Dermis blood vessel endothelial cell (primary cell): ENCODE data around the gene SUMO4. TPM values are rescaled to one million over a fixed set of nuclear protein-coding genes. Genes with fewer than 3 reads are reported as not detected.

Source experiments
- DNase-seq: peaks from one replicate; pipeline ENCODE4 v3.0.0; 2010
- total RNA-seq: library from RNA; depleted of rRNA; stranded (reverse); fragments of >200 nt; gene quantifications from 2 replicates; pipeline ENCODE4 v1.2.3, GENCODE V29; 2014

Gene SUMO4
- total RNA-seq, 1 donor from 2014 or later: 1.0 TPM

- no peak for DNase-seq
Observed at GRCh38 chr6:149392093-149392492, 8.0 kb upstream of the SUMO4 start.

- DNase-seq: no peak
Observed at GRCh38 chr6:149392535-149392934, 7.5 kb upstream of the SUMO4 start.

- DNase-seq: no peak
Observed at GRCh38 chr6:149393002-149393679, 6.9 kb upstream of the SUMO4 start.

GRCh38 chr6:149395185-149395584 is 4.9 kb upstream of the SUMO4 start:
- DNase-seq: no peak

GRCh38 chr6:149397384-149397783 is 2.7 kb upstream of the SUMO4 start:
- no peak for DNase-seq

GRCh38 chr6:149403534-149403933 is 3.5 kb downstream of the SUMO4 start:
- DNase-seq: no peak

- no peak for DNase-seq
Observed at GRCh38 chr6:149405823-149406765, 6.0 kb downstream of the SUMO4 start.

- DNase-seq: no peak
Observed at GRCh38 chr6:149409617-149410016, 9.6 kb downstream of the SUMO4 start.

GRCh38 chr6:149410557-149410956 is 10.5 kb downstream of the SUMO4 start:
- no peak for DNase-seq

GRCh38 chr6:149414009-149414408 is 13.9 kb downstream of the SUMO4 start:
- DNase-seq: no peak

- no peak for DNase-seq
Observed at GRCh38 chr6:149414821-149415220, 14.8 kb downstream of the SUMO4 start.

GRCh38 chr6:149419696-149420404 is 19.8 kb downstream of the SUMO4 start:
- DNase-seq: no peak

- DNase-seq: no peak
Observed at GRCh38 chr6:149421132-149421531, 21.1 kb downstream of the SUMO4 start.

GRCh38 chr6:149422581-149422980 is 22.5 kb downstream of the SUMO4 start:
- no peak for DNase-seq

GRCh38 chr6:149423964-149424440 is 23.9 kb downstream of the SUMO4 start:
- DNase-seq: no peak

GRCh38 chr6:149425224-149425623 is 25.2 kb downstream of the SUMO4 start:
- no peak for DNase-seq

- no peak for DNase-seq
Observed at GRCh38 chr6:149425754-149426153, 25.7 kb downstream of the SUMO4 start.

GRCh38 chr6:149428606-149429005 is 28.5 kb downstream of the SUMO4 start:
- no peak for DNase-seq

GRCh38 chr6:149429427-149430360 is 29.6 kb downstream of the SUMO4 start:
- no peak for DNase-seq

GRCh38 chr6:149431905-149432775 is 32.1 kb downstream of the SUMO4 start:
- DNase-seq: peak; percentile 91

GRCh38 chr6:149433405-149433804 is 33.3 kb downstream of the SUMO4 start:
- DNase-seq: no peak
